Measurements from ENCODE around the gene MARS2. TPM values are rescaled to one million over a fixed set of nuclear protein-coding genes. Genes with fewer than 3 reads are reported as not detected.
A peak's percentile ranks its signal among the peaks of the same experiment; 100 is the strongest.
"Not testable (repeated sequence)": the region's sequence is repeated elsewhere in the genome, so short reads cannot be mapped to it uniquely, and the experiment has no call there.

Gene MARS2
- total and polyA plus RNA-seq, 5 donors: 3.2 to 7.7 (median 5.2) TPM

GRCh38 chr2:197675246-197675645 lies 29.9 kb upstream of the MARS2 start, which contains the start of gene RFTN2:
Gene RFTN2, minus strand, starts transcription at chr2:197675587. Its CDS starts 129 bp downstream, at chr2:197675458.
- 28% methylated on average over 3 of the region's 3 CpGs for WGBS
- Histone ChIP-seq H3K27me3 (ENCODE audit: control insufficient read depth, insufficient read depth) (no peaks in the 10 kb centered on the region), H3K4me3 (ENCODE audit: low read length) (peak within 1 kb of the TSS; percentile 78), H3K9me3 (ENCODE audit: control insufficient read depth, low read length) (no peaks in the 10 kb centered on the region), H3K27ac (ENCODE audit: low read length) (peak within 1 kb of the TSS; percentile 30), H3K4me1 (ENCODE audit: control insufficient read depth, insufficient read depth, low read length) (no peaks in the 10 kb centered on the region)
- DNase-seq (no peak), ATAC-seq (no peak)
- intact Hi-C loops (cut with DNase I): no loop called here

- intact Hi-C loops (cut with DNase I): no loop called here
- Histone ChIP-seq H3K9me3 (ENCODE audit: control insufficient read depth, low read length) (no peaks in the 10 kb centered on the region), H3K4me1 (ENCODE audit: control insufficient read depth, insufficient read depth, low read length) (no peaks in the 10 kb centered on the region), H3K4me3 (ENCODE audit: low read length) (peak overlapping the region; percentile 78), H3K27ac (ENCODE audit: low read length) (peak overlapping the region; percentile 30), H3K27me3 (ENCODE audit: control insufficient read depth, insufficient read depth) (no peaks in the 10 kb centered on the region)
- WGBS: 18% methylated on average over 6 of the region's 6 CpGs
- ATAC-seq (peak; percentile 78 to 80), DNase-seq (peak in 2 of 3 donors; percentile 30 to 63)
These were observed 29.4 kb upstream of the MARS2 start for GRCh38 chr2:197675711-197676188.

- WGBS: 50% methylated on average over 3 of the region's 3 CpGs
- H3K9me3 ChIP-seq (ENCODE audit: control insufficient read depth, low read length): no peaks in the 10 kb centered on the region
- no peak overlapping the region for H3K4me3 ChIP-seq (ENCODE audit: low read length)
- intact Hi-C loops (cut with DNase I): no loop called here
- ATAC-seq (no peak), DNase-seq (no peak)
- H3K27me3 ChIP-seq (ENCODE audit: control insufficient read depth, insufficient read depth): no peaks in the 10 kb centered on the region
- no peak overlapping the region for H3K27ac ChIP-seq (ENCODE audit: low read length)
- no peaks in the 10 kb centered on the region for H3K4me1 ChIP-seq (ENCODE audit: control insufficient read depth, insufficient read depth, low read length)
These were observed 28.1 kb upstream of the MARS2 start for GRCh38 chr2:197677056-197677455.

GRCh38 chr2:197677483-197677882 lies 27.7 kb upstream of the MARS2 start:
- 42% methylated on average over 2 of the region's 2 CpGs for WGBS
- no peaks in the 10 kb centered on the region for H3K27me3 ChIP-seq (ENCODE audit: control insufficient read depth, insufficient read depth)
- no peaks in the 10 kb centered on the region for H3K9me3 ChIP-seq (ENCODE audit: control insufficient read depth, low read length)
- H3K4me3 ChIP-seq (ENCODE audit: low read length): no peak overlapping the region
- intact Hi-C loops (cut with DNase I): no loop called here
- ATAC-seq: peak in 1 of 2 donors; percentile 66
- no peak overlapping the region for H3K27ac ChIP-seq (ENCODE audit: low read length)
- H3K4me1 ChIP-seq (ENCODE audit: control insufficient read depth, insufficient read depth, low read length): no peaks in the 10 kb centered on the region
- DNase-seq: no peak

GRCh38 chr2:197695206-197695605 lies 10.0 kb upstream of the MARS2 start:
- H3K27ac ChIP-seq (ENCODE audit: low read length); DNase-seq; H3K27me3 ChIP-seq (ENCODE audit: control insufficient read depth, insufficient read depth); H3K4me3 ChIP-seq (ENCODE audit: low read length); H3K4me1 ChIP-seq (ENCODE audit: control insufficient read depth, insufficient read depth, low read length); intact Hi-C loops (cut with DNase I); ATAC-seq; H3K9me3 ChIP-seq (ENCODE audit: control insufficient read depth, low read length): not testable (repeated sequence)
- 93% methylated on average over 4 of the region's 6 CpGs for WGBS

- H3K4me3 ChIP-seq (ENCODE audit: low read length); H3K9me3 ChIP-seq (ENCODE audit: control insufficient read depth, low read length); H3K27ac ChIP-seq (ENCODE audit: low read length); ATAC-seq; H3K4me1 ChIP-seq (ENCODE audit: control insufficient read depth, insufficient read depth, low read length); intact Hi-C loops (cut with DNase I); H3K27me3 ChIP-seq (ENCODE audit: control insufficient read depth, insufficient read depth): not testable (repeated sequence)
- DNase-seq: peak in 1 of 3 donors; percentile 43
- 93% methylated on average over 20 of the region's 30 CpGs for WGBS
These were observed 9.2 kb upstream of the MARS2 start for GRCh38 chr2:197695971-197696370.

GRCh38 chr2:197696571-197696970 lies 8.6 kb upstream of the MARS2 start:
- not testable (repeated sequence) for ATAC-seq
- 96% methylated on average over 21 of the region's 29 CpGs for WGBS

GRCh38 chr2:197699724-197700123 lies 5.4 kb upstream of the MARS2 start:
- intact Hi-C loops (cut with DNase I): loop anchor here in 3 of 4 donors (10.0 kb wide), 2 partner anchors 425 to 595 kb away; no protein-coding TSS in a partner anchor
- not testable (repeated sequence) for ATAC-seq

More at GRCh38 chr2:197696571-197696970, 8.6 kb upstream of the MARS2 start:
- H3K4me3 ChIP-seq (ENCODE audit: low read length); intact Hi-C loops (cut with DNase I); DNase-seq; H3K27me3 ChIP-seq (ENCODE audit: control insufficient read depth, insufficient read depth); H3K27ac ChIP-seq (ENCODE audit: low read length); H3K4me1 ChIP-seq (ENCODE audit: control insufficient read depth, insufficient read depth, low read length); H3K9me3 ChIP-seq (ENCODE audit: control insufficient read depth, low read length): not testable (repeated sequence)

GRCh38 chr2:197700960-197701359 lies 4.2 kb upstream of the MARS2 start:
- H3K27me3 ChIP-seq (ENCODE audit: control insufficient read depth, insufficient read depth): no peaks in the 10 kb centered on the region
- intact Hi-C loops (cut with DNase I): loop anchor here in 3 of 4 donors (10.0 kb wide), 2 partner anchors 424 to 594 kb away; no protein-coding TSS in a partner anchor
- no peak for DNase-seq
- no peak for ATAC-seq
- H3K27ac ChIP-seq (ENCODE audit: low read length): no peak overlapping the region
- no peak overlapping the region for H3K4me3 ChIP-seq (ENCODE audit: low read length)
- 84% methylated on average over 3 of the region's 3 CpGs for WGBS
- H3K9me3 ChIP-seq (ENCODE audit: control insufficient read depth, low read length): no peaks in the 10 kb centered on the region
- peaks cover under 1% of the 10 kb centered on the region for H3K4me1 ChIP-seq (ENCODE audit: control insufficient read depth, insufficient read depth, low read length)

More at GRCh38 chr2:197699724-197700123, 5.4 kb upstream of the MARS2 start:
- not testable (repeated sequence) for H3K4me3 ChIP-seq (ENCODE audit: low read length); H3K4me1 ChIP-seq (ENCODE audit: control insufficient read depth, insufficient read depth, low read length); H3K9me3 ChIP-seq (ENCODE audit: control insufficient read depth, low read length); H3K27ac ChIP-seq (ENCODE audit: low read length); DNase-seq; H3K27me3 ChIP-seq (ENCODE audit: control insufficient read depth, insufficient read depth)

GRCh38 chr2:197704434-197705120 lies 592 bp upstream of the MARS2 start:
- H3K4me3 ChIP-seq (ENCODE audit: low read length): peak overlapping the region; percentile 66
- DNase-seq (no peak), ATAC-seq (peak; percentile 43 to 53)
- under 1% methylated on average over 5 of the region's 5 CpGs for WGBS
- H3K4me1 ChIP-seq (ENCODE audit: control insufficient read depth, insufficient read depth, low read length): peaks cover 9% of the 10 kb centered on the region
- no peaks in the 10 kb centered on the region for H3K9me3 ChIP-seq (ENCODE audit: control insufficient read depth, low read length)
- peak overlapping the region; percentile 43 for H3K27ac ChIP-seq (ENCODE audit: low read length)
- no peaks in the 10 kb centered on the region for H3K27me3 ChIP-seq (ENCODE audit: control insufficient read depth, insufficient read depth)
- intact Hi-C loops (cut with DNase I): loop anchor here in 3 of 4 donors (10.0 kb wide), 2 partner anchors 420 to 590 kb away; no protein-coding TSS in a partner anchor
